GDM1 (cell line): ENCODE measurements around the gene TMEM52.
"Not testable (repeated sequence)": the region's sequence is repeated elsewhere in the genome, so short reads cannot be mapped to it uniquely, and the experiment has no call there.

Experiments used
- DNase-seq: peaks from one replicate; lab custom pipeline; 2025; lab: John Stamatoyannopoulos, UW

Gene TMEM52

DNA sequence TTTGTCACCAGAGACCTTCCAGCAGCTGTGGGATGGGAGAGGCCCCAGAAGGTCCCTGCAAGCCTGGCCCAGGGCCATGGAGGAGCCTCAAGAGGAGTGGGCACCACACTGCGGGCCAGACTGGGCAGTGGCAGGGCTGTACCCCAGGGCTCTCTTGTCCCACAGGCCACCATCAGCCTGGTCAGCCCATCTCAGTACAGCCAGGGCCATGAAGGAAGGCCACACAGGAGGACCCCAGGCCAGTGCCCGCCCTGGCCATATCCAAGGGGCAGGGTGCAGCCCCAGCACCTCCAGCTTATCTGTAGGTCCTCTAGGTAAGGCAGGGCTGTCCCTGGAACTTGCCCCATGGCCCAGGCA, 25.1 kb downstream of the TMEM52 start:
- DNase-seq: no peak

DNA sequence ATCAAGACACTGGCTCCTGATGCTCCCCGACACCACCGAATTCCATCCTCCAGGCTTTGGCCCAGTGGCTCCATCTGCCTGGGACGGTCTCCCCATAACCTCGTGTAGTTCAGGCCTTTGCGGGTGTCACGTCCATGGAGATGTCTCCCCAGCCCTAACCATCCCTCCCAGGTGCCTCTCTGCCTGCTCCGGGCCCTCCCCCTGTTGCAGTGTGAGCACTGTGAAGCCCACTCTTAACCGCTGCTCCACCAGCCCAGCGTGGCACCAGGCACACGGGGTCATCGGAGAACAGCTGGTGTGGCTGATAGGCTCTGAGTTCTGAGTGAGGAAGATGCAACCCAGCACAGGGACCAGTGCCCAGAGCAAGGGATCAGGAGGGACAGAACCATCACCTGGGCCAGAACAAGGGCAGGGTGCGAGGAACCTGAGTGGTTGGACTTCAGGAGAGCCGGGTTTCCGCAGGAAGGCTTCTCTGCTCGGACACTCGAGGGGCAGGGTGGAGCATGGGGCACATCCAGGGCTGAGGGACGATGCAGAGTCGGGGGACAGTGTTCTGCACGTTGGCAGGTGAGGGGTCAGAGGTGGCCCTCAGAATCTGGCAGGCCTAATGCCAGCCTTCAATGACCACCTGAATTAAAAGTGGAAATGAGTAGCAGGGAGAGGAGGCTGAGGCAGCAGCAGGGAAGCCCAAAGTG, 25.6 kb downstream of the TMEM52 start:
- DNase-seq: no peak

DNA sequence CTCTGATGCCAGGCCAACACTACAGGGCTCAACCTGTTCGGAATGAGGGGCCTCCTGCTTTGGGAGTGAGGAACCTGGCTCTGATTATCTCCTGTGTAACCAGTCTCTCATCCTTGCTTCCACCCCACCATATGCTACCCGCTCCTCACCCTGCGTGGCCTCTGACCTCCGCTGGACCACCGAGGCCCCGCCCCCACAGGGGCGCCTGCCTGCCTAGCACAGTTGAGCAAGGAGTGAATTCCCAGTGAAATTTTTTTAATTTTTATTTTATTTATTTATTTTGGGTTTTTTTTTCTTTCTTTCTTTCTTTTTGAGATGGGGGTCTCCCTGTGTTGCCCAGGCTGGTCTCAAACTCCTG, 26.3 kb downstream of the TMEM52 start:
- no peak for DNase-seq

DNA sequence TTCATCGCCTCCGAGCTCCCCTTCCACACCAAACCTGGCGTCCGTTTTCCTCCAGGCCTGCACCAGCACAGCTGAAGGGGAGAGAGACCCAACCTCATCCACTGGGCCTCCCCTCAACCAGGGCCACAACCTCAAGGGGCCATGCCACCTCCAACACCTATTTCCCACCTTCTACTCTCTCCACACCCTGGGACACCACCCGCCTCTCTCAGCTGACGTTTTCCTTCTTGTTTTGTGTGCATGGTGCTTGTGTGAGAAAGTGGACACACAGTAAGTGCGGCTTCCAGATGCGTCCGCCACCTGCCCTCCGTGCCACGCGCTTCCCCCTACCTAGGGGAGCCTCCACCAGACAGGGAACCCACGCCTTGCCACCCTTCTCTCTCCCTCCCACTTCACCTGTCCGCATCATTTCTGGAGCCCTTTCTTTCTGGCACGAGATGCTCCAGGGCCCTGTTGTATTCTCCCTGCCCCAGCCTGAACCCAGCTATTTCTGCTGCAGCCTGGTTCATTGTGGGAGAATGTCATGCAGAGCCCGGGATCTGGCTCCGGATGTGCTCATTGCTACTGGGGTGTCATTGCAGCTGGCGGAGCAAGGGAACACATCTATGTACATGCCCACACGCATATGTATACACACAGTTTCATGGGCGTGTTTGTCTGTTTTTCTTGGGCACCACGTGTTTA, 26.9 kb downstream of the TMEM52 start:
- no peak for DNase-seq

DNA sequence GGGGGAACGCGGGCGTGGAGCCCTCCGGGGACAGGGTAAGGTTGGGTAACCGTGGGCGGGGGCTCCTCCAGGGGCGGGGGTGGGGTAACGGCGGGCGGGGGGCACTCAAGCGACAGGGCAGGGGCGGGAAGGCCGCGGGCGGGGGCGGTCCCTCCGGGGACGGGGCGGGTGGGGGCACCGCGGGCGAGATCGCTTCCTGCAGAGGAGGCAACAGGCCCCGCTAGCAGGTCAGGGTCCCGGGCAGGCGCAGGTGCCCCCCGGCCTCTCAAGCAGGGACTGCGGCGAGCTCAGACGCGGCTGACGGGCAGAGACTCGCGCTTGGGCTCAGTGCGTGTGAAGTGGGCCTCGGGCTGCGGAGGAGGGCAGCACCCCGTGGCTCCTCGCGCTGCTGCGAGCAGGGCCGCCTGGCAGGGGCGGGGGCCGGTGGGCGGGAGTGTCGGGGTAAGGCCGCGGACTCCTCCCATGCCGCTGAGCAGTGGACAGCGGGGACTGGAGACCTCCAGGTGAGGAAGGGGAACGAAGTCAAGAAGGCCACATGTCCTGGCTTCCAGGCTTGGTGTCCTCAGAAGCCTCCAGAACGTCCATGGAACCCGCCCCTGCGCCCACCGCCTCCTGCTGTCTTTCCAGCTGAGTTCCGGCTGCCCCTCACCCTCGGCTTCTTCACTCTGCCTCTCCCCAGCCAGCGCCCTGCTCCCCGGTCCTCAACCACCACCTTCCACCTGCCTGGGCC, 27.6 kb downstream of the TMEM52 start:
- DNase-seq: peak; percentile 37

DNA sequence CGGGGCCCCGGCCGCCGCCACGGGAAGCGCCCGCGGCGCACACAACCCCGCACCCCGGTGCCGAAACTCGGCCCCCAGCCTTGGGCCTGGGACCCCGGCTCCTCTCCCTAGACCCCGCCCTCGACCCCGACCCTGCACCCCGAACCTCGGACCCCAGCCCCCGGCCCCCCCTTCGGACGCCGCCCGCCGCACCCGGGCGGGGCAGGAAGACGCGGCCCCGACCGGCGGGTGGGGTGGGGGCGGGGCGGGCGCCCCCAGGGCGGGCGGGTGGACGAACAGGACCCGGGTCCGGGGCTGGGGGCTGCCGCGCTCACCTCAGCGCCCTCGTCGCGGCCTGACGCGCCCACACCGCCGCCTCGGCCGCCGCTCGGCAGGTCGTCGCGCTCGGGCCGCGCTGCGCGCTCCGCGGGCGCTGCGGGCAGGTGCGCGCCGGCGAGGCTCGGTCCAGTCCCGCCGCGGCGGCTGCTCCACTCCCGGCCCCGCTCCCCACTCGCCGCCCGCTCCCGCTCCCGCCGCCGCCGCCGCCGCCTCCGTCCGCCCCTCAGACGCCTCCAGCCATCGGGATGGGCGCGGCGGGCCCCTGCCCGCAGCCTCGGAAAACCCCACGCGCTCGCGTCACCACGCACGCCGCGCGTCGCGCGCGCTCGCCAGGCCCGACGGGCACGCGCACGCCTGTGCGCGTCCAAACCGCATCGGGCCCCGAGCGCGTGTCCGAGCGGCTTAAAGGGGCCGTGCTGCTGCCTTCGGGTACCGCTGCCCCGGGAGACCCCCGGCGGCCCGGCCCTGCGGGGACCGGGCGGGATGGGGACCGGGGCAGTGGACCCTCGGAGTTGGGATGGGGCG, 28.4 kb downstream of the TMEM52 start, which contains the start of gene GNB1:
Gene GNB1, minus strand, starts transcription at position 582 of the 843 bp plus-strand sequence. CDS start 65,634 bp downstream, outside the sequence.
- DNase-seq: peak; percentile 89

DNA sequence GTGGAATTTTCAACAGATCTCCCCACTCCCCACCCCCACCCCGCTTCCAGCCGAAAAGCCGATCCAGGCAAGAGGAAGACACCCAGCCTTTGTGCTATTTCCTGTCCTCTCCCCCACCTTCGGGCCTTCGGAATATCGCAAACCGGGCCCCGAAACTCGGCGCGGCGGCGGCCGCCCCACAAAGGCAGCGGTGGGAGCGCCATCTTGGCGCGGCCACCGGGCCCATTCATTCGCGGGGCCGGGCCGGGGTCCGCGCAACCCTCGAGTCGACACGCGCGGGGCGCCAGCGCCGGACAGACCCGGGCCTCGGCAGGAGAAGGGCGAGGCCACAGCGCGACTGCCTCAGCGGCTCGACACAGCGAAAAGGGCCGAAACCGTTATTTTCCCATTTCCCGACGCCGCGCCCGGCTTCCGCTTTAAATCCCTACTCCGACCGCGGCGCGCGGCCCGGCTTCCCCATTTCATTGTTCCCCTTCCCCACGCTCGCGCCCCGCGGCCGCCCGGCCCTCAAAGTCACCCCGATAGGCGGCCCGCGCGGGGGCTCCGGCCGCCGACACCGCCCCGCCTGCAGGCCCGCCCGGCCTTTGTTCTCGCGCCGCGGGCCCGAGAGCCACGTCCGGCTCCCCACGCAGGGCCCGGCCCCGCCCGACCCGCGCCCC, 29.1 kb downstream of the TMEM52 start:
- DNase-seq: peak; percentile 43

DNA sequence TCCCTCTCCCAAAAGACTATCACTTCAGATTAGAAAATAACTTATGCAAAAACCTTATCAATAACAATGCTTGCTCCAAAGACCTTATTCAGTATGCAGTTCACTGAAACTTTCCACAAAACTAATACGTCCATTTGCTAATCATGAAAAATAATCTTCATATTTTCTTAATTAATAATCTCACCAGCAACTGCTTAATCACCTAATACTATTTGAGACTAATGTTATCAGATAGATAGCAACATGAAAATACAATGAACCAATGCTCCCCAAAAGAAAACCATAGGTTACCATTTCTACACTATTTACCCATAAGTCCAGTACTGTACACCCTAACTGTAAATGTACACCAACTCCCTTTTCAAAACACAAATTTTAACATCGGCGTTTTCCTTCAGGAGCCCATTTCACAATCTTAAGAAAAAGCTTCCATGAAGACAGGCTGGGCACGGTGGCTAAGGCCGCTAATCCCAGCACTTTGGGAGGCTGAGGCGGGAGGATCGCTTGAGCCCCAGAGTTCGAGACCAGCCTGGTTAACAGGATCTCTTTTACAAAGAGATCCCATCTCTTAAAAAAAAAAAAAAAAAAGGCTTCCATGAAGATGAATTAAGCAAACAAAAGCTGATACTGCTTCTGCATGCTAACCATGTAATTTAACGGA, 29.9 kb downstream of the TMEM52 start:
- no peak for DNase-seq

DNA sequence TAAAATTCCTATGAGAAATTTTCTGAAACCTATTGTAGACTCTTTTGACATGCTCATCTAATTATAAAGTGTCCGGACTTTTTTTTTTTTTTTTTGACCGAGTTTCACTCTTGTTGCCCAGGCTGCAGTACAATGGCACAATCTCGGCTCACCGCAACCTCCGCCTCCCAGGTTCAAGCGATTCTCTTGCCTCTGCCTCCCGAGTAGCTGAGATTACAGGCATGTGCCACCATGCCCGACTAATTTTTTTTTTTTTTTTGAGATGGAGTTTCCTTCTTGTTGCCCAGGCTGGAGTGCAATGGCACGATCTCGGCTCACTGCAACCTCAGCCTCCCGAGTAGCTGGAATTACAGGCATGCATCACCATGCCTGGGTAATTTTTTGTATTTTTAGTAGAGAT, 35.2 kb downstream of the TMEM52 start:
- not testable (repeated sequence) for DNase-seq

DNA sequence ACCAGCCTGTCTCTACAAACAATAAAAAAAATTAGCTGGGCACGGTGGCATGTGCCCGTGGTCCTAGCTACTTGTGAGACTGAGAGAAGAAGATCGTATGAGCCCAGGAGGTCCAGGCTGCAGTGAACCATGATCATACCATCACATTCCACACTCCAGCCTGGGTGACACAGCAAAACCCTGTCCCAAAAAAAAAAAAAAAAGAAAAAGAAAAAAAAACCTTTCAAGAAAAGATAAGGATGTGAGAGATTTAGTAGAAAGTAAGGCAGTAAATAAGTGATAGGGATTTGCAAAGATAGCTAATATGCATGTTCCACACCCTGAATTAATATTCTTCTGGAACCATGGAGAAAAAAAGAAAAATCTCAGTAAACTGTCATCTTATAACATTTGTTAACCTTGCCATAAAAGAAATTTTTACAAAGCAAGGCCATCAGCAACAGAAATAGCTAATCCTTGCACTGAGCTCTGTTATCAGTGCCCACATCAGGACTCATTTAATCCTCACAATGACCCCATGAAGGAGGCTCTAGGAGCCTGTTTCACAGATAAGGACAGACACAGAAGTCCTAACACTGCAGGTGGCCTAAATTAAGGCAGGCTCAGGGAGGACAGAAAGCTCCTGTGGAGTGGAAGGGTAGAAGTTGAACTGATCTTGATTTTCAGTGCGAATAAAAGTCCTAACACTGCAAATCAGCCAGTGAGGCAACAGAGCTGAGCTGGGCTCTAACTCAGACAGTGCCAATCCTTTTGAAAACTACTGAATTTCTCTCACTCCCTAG, 35.8 kb downstream of the TMEM52 start:
- no peak for DNase-seq

DNA sequence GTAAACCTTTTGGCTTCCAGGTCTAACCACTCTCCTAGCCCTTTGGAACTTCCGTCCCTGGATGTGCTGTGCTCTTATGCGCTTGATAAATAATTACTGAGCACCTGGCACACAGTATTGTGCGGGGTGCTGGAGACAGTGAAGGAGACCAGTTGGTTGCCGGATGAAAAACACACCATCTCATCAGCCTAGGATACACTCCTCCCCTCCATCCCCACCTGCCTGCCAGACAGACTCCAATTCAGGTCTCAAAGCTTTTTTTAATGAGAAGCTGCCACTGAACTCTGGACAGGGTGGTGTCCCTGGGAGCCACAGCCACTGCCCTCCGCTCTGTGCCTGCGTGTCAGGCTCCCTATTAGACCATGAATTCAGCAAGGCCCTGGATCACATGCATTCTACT, 37.4 kb downstream of the TMEM52 start:
- DNase-seq: no peak

DNA sequence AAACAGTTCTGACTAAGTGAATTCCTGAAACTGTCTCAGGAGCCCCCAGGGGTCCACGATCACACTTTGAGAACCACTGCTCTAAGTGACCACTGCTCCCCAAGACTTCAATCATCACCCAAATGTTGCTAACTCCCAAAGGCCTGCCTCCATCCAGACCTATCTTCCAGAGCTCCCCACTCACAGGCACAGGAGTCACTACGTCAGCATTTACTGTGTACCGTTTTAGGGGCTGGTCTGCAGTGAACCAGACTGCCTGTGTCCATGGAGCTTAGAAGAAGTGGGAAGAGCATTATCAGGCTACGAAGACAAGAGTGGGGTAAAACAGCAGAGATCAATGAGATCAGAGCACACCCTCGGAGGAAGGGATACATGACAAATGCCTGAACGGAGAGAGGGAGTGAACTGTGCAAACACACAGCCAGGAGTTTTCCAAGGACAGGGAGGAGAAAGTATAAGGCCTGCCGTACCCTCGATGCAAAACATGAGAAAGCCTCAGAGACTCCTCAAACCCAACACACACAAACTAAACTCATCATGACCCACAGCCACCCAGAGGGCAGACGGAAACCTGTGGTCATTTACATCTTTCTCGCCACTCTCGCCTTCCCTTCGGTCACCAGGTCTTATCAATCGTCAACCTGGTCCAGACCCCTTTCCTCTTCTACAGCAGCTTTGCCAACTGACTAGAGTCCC, 38.3 kb downstream of the TMEM52 start:
- no peak for DNase-seq

DNA sequence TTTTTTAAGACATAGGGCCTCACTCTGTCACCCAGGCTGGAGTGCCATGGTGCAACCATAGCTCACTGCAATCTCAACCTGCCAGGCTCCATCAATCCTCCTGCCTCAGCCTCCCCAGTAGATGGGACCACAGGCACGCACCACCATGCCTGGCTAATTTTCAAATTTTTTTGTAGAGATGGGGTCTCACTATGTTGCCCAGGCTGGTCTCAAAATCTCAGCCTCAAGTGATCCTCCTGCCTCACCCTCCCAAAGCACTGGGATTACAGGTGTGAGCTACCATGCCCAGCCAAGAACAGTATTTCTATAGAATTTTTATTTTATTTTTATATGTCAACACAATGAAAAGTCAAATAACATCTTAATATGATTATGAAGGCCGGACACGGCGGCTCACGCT, 39.1 kb downstream of the TMEM52 start:
- no peak for DNase-seq

DNA sequence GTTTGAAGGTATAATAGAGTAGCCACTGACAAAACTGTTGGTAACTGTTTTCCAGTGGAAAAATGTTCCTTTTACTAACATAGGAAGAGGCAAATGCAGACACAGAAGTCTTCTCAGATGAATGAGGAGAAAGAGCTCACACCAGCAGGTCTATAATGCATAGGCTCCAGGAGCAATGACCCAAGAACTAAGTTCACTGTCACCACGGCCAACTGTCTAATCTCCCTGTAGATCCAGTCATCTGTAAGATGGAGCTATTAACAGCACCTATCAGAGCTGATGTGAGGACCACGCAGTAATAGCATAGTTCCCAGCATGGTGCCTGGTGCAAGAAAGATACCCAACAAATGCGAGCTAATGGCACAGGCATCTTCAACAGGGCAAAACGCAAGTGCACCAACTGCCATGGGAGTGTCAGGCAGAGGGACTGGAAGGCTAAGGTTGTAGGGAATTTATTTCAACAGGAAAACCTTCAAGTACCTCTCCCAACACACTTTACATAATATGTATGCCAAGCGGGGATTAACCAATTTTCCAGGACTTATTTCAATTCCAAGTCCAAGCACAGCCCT, 41.1 kb downstream of the TMEM52 start:
- no peak for DNase-seq

DNA sequence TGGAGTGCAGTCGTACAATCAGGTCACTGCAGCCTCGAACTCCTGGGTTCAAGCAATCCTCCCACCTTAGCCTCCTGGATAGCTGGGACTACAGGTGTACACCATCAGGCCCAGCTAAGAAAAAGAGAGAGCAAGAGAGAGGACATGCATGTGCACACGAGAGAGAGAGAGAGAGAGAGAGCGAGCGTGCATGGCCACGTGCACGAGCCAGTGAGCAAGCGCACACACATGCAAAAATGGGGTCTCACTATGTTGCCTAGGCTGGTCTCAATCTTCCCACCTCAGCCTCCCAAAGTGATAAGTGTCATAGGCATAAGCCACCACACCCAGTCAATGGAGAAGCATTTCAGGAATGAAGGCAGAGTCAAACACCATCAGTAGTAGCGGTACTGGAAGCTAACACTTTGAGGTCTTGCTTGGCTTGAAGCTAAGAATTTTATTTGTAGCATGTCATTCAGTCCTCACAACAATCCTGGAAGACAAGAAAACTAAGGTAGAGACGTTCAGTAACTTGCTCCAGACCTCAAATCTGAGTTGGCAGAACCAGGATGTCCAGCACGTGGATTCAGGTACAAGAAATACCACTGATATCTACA, 42.6 kb downstream of the TMEM52 start:
- no peak for DNase-seq

DNA sequence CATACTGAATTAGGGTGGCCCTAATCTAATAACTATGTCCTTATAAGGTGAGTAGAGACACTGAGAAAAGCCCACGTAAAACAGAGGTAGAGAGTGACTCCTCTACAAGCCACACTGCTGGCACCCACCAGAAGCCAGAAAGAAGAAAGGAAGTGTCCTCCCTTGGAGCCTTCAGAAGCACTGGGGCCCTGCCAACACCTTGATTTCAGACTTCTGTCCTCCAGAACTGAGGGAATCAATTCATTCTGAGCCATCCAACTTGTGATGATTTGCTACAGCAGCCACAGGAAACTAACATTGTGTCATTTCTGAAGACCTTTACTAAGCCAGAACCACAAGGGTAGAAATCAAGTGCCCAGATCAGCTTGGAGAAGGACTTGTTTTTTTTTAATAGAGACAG, 43.1 kb downstream of the TMEM52 start:
- no peak for DNase-seq

DNA sequence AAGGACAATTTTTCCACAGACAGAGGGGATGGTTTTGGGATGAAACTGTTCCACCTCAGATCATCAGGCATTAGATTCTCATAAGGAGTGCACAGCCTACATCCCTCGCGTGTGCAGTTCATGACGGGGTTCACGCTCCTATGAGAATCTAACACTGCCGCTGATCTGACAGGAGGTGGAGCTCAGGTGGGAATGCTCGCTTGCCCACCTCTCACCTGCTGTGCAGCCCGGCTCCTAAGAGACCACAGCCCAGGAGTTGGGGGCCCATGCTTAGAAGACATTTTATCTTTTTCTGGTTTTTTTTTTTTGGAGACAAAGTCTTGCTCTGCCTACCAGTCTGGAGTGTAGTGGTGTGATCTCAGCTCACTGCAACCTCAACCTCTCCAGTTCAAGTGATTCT, 44.2 kb downstream of the TMEM52 start:
- DNase-seq: no peak

DNA sequence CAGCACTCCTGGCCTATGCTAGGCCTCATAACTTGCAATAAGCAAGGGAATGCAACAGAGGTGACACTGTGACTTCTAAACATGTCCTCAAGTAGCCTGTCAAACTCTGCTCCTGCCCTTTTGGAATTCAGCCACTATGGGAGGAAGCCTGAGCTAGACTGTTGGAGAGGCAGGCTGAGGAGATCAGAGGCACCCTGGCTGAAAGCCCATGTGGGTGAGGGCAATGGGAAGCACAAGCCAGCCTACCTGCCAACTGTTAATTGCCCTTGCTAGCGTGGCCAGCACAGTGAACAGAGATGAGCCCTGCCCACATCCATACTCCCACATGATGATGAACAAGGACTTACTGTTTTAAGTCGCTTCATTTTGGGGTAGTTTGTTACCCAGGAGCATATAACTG, 45.9 kb downstream of the TMEM52 start:
- no peak for DNase-seq
